Astrocyte (in vitro differentiated cells and primary cell): ENCODE results near the gene PTPRC. TPM values are rescaled to one million over a fixed set of nuclear protein-coding genes. Genes with fewer than 3 reads are reported as not detected.

Experiments
- DNase-seq: peaks from one replicate; pipeline ENCODE4 v3.0.0-alpha.2; 2010; ENCODE audit warnings: low read depth
- FAIRE-seq: peaks from 2 replicates; lab custom pipeline; 2011; peaks lifted over from hg19 to GRCh38; lab: Jason Lieb, UNC
- H2AFZ ChIP-seq: 2 replicates; pipeline ENCODE4 v1.6.0; 2012; ENCODE audit warnings: low read depth, low read length, inconsistent platforms
- H3K27ac ChIP-seq: 2 replicates; pipeline ENCODE4 v1.5.1; 2011; ENCODE audit warnings: low read depth, low read length, inconsistent platforms
- H3K27me3 ChIP-seq: 2 replicates; pipeline ENCODE4 v1.6.0; 2011; ENCODE audit warnings: low read length, inconsistent platforms; ENCODE audit not compliant: insufficient read depth
- H3K36me3 ChIP-seq: 2 replicates; pipeline ENCODE4 v1.5.1; 2011; ENCODE audit warnings: low read length, inconsistent platforms; ENCODE audit not compliant: insufficient read depth
- H3K4me1 ChIP-seq: 2 replicates; pipeline ENCODE4 v1.5.1; 2011; ENCODE audit warnings: low read length, inconsistent platforms; ENCODE audit not compliant: insufficient read depth
- H3K4me2 ChIP-seq: 2 replicates; pipeline ENCODE4 v1.6.0; 2012; ENCODE audit warnings: low read length, inconsistent platforms
- H3K4me3 ChIP-seq: 2 replicates; pipeline ENCODE4 v1.5.1; 2011; ENCODE audit warnings: low read depth, mild to moderate bottlenecking, low read length, inconsistent platforms; ENCODE audit not compliant: insufficient read depth
- H3K79me2 ChIP-seq: 2 replicates; pipeline ENCODE4 v1.6.0; 2012; ENCODE audit warnings: mild to moderate bottlenecking, low read length, inconsistent platforms; ENCODE audit not compliant: insufficient read depth
- H3K9ac ChIP-seq: 2 replicates; pipeline ENCODE4 v1.6.0; 2012; ENCODE audit warnings: mild to moderate bottlenecking, low read length, inconsistent platforms
- H3K9me3 ChIP-seq: 2 replicates; pipeline ENCODE4 v1.5.1; 2012; ENCODE audit warnings: low read depth, mild to moderate bottlenecking, low read length, inconsistent platforms; ENCODE audit not compliant: insufficient read depth
- H4K20me1 ChIP-seq: 2 replicates; pipeline ENCODE4 v1.6.0; 2012; ENCODE audit warnings: low read length, inconsistent platforms; ENCODE audit not compliant: insufficient read depth
- H3K27ac Mint-ChIP-seq: one replicate; pipeline ENCODE4 v1.8.0; 2021; ENCODE audit warnings: mild to moderate bottlenecking, mixed read lengths; ENCODE audit not compliant: unreplicated experiment
- H3K27me3 Mint-ChIP-seq: one replicate; pipeline ENCODE4 v1.8.0; 2021; ENCODE audit warnings: low read depth, mixed read lengths; ENCODE audit not compliant: unreplicated experiment
- H3K36me3 Mint-ChIP-seq: one replicate; pipeline ENCODE4 v1.8.0; 2021; ENCODE audit warnings: low read depth, mixed read lengths; ENCODE audit not compliant: unreplicated experiment
- H3K4me1 Mint-ChIP-seq: one replicate; pipeline ENCODE4 v1.8.0; 2021; ENCODE audit warnings: low read depth, mixed read lengths; ENCODE audit not compliant: unreplicated experiment
- H3K4me3 Mint-ChIP-seq: one replicate; pipeline ENCODE4 v1.8.0; 2021; ENCODE audit warnings: mild to moderate bottlenecking, moderate library complexity, mixed read lengths; ENCODE audit not compliant: unreplicated experiment
- H3K9me3 Mint-ChIP-seq: one replicate; pipeline ENCODE4 v1.8.0; 2021; ENCODE audit warnings: mild to moderate bottlenecking, mixed read lengths; ENCODE audit not compliant: unreplicated experiment
- CTCF ChIP-seq: IDR thresholded peaks from 2 replicates; pipeline ENCODE4 v1.5.1; 2011; ENCODE audit warnings: low read depth, mild to moderate bottlenecking, inconsistent platforms, low read length, moderate library complexity; ENCODE audit not compliant: insufficient read depth
- EZH2 ChIP-seq: IDR thresholded peaks from 2 replicates; pipeline ENCODE4 v1.6.1; 2012; ENCODE audit warnings: mild to moderate bottlenecking, low read length, inconsistent platforms; ENCODE audit not compliant: insufficient read depth
- total RNA-seq: library from RNA; stranded (reverse); gene quantifications from 2 replicates; pipeline ENCODE4 v1.2.1, GENCODE V29; 2021

PTPRC gene
- total RNA-seq, 1 donor from 2014 or later = 0.20 TPM

DNA sequence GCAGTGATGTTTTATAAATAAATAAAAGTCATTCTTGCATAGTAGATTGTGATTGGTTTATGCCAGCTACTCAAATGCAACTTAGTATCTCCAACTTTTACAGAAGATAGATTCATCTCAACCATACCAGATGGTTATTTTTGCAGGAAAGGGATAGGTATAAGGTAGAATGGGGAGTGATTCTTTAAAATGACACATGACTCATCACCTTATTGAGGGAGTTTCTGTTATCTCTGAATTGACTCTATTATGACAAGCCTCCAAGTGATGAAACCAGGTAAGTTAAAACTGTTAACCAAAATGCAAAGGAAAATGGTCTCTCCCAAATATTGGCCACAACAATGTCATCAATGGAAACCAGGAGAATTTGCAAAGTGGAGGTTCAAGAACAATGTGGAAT is 54.5 kb downstream of the PTPRC start:
- no peak overlapping the region for H3K27ac Mint-ChIP-seq

GRCh38 chr1:198694542-198694941 is 55.7 kb downstream of the PTPRC start:
- no peak for FAIRE-seq
- Histone ChIP-seq H3K36me3 (no peaks in the 10 kb centered on the region), H3K4me1 (no peaks in the 10 kb centered on the region), H3K79me2 (no peaks in the 10 kb centered on the region), H2AFZ (no peak overlapping the region), H3K27ac (no peak overlapping the region), H3K9ac (no peak overlapping the region), H3K9me3 (no peaks in the 10 kb centered on the region), H3K4me2 (no peak overlapping the region), H3K4me3 (no peak overlapping the region), H4K20me1 (no peaks in the 10 kb centered on the region), H3K27me3 (no peaks in the 10 kb centered on the region)
- H3K4me3 Mint-ChIP-seq = no peak overlapping the region
- no peak overlapping the region for H3K27ac Mint-ChIP-seq
- TF ChIP-seq EZH2 (no peak), CTCF (no peak)
- H3K9me3 Mint-ChIP-seq = no peaks in the 10 kb centered on the region
- H3K4me1 Mint-ChIP-seq = peaks cover 2% of the 10 kb centered on the region
- no peak for DNase-seq
- H3K36me3 Mint-ChIP-seq = no peaks in the 10 kb centered on the region
- no peaks in the 10 kb centered on the region for H3K27me3 Mint-ChIP-seq

More for the DNA sequence above, 54.5 kb downstream of the PTPRC start:
- H3K79me2 ChIP-seq = no peaks in the 10 kb centered on the region
- no peaks in the 10 kb centered on the region for H3K9me3 ChIP-seq
- no peak for DNase-seq
- H3K36me3 Mint-ChIP-seq = no peaks in the 10 kb centered on the region
- no peaks in the 10 kb centered on the region for H4K20me1 ChIP-seq
- H3K4me2 ChIP-seq = no peak overlapping the region
- H3K27me3 Mint-ChIP-seq = no peaks in the 10 kb centered on the region
- no peak overlapping the region for H3K27ac ChIP-seq
- no peaks in the 10 kb centered on the region for H3K4me1 Mint-ChIP-seq
- H3K4me3 Mint-ChIP-seq = no peak overlapping the region
- H3K9me3 Mint-ChIP-seq = no peaks in the 10 kb centered on the region
- no peak overlapping the region for H3K9ac ChIP-seq
- no peaks in the 10 kb centered on the region for H3K36me3 ChIP-seq
- FAIRE-seq = no peak
- no peaks in the 10 kb centered on the region for H3K4me1 ChIP-seq
- H2AFZ ChIP-seq = no peak overlapping the region
- no peaks in the 10 kb centered on the region for H3K27me3 ChIP-seq
- no peak overlapping the region for H3K4me3 ChIP-seq
- TF ChIP-seq CTCF = no peak
- TF ChIP-seq EZH2 = no peak

DNA sequence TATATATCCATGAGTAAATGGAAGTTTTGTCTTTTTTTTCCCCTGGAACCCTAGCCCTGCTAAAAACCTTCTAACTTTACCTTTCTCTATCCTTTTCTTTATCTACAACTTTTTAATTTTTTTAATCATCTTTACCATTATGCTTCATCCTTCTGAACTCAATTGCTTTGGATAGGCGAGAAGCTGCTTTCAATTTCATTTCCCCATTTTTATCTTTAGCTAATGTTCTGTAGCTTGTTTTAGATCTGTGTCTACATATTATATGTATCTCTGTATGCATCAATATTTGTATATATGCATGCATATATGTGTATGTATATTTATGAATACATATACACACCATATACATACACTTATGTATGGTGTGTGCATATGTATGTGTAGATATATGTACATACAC is 57.4 kb downstream of the PTPRC start:
- Histone ChIP-seq H3K4me1 (no peaks in the 10 kb centered on the region), H4K20me1 (no peaks in the 10 kb centered on the region), H3K27me3 (no peaks in the 10 kb centered on the region), H3K9ac (no peak overlapping the region), H3K4me2 (no peak overlapping the region), H3K36me3 (no peaks in the 10 kb centered on the region), H3K4me3 (no peak overlapping the region), H3K9me3 (no peaks in the 10 kb centered on the region), H2AFZ (no peak overlapping the region), H3K27ac (no peak overlapping the region), H3K79me2 (no peaks in the 10 kb centered on the region)
- DNase-seq (no peak), FAIRE-seq (no peak)
- Mint-ChIP-seq H3K9me3 (no peaks in the 10 kb centered on the region), H3K4me3 (no peak overlapping the region), H3K4me1 (peaks cover 16% of the 10 kb centered on the region), H3K27me3 (peaks cover 3% of the 10 kb centered on the region), H3K36me3 (no peaks in the 10 kb centered on the region), H3K27ac (no peak overlapping the region)
- TF ChIP-seq EZH2 = no peak
- TF ChIP-seq CTCF = no peak
